K562 (cell line): ENCODE measurements around the gene FAM89B. TPM values are rescaled to one million over a fixed set of nuclear protein-coding genes. Genes with fewer than 3 reads are reported as not detected.
"Not testable (repeated sequence)": the region's sequence is repeated elsewhere in the genome, so short reads cannot be mapped to it uniquely, and the experiment has no call there.

ENCODE experiments used
- ATAC-seq: fragments of 200-7000 bp; cut with Tn5 transposase; 3 replicates; pipeline ENCODE4 v1.9.1; 2020; ENCODE audit warnings: moderate library complexity
- BruUV-seq: library from RNA; stranded (reverse); fragments of 400-500 nt; replicated peaks from 2 replicates; lab custom pipeline; 2021; lab: Mats Ljungman, UMichigan
- CTCF ChIA-PET: fragments of 300-600 bp; formaldehyde crosslinking; extraction: SDS; loops from one replicate; lab custom pipeline; 2021; ENCODE audit warnings: low intra/inter-chr PET ratio; lab: Yijun Ruan, JAX
- POLR2A ChIA-PET: fragments of 300-600, 350-650 bp; sonication (Branson Sonifier 250); formaldehyde crosslinking; extraction: SDS; loops from one replicate; lab custom pipeline; 2021; ENCODE audit warnings: antibody characterized with exemption, inconsistent platforms; lab: Yijun Ruan, JAX
- DNase-seq, 4 experiments: peaks; one replicate each; pipeline versions ENCODE4 v3.0.0 to v3.0.0-alpha.2; 2011 to 2018; ENCODE audit warnings: low spot score in 3 of 4, mixed read lengths in 3 of 4; ENCODE audit errors: extremely low read depth in 1 of 4
- FAIRE-seq: peaks from 2 replicates; lab custom pipeline; 2011; peaks lifted over from hg19 to GRCh38; lab: Jason Lieb, UNC
- H2AFZ ChIP-seq: 2 replicates; pipeline ENCODE4 v1.6.0; 2011; ENCODE audit warnings: low read depth, low read length, control low read depth, inconsistent platforms
- H3K27ac ChIP-seq: fragments of 200-600 bp; 3 replicates; pipeline ENCODE4 v1.8.0; 2011; ENCODE audit warnings: low read depth, mild to moderate bottlenecking, control low read depth, inconsistent platforms, low read length, moderate library complexity, mixed read lengths; ENCODE audit errors: extremely low read depth
- H3K27me3 ChIP-seq, 2 experiments: fragments of 300-600 bp in 1 of 2; 2 replicates in 1 of 2; 3 replicates in 1 of 2; pipeline versions ENCODE4 v1.6.0 to v1.8.0; 2011; ENCODE audit warnings: inconsistent platforms in 2 of 2, low read length in 2 of 2, mild to moderate bottlenecking in 1 of 2, mixed read lengths in 1 of 2, moderate library complexity in 1 of 2; ENCODE audit not compliant: control insufficient read depth in 2 of 2, insufficient read depth in 2 of 2
- H3K36me3 ChIP-seq: fragments of 300-600 bp; 3 replicates; pipeline ENCODE4 v1.8.0; 2011; ENCODE audit warnings: mild to moderate bottlenecking, low read length, inconsistent platforms; ENCODE audit not compliant: control insufficient read depth, insufficient read depth
- H3K4me1 ChIP-seq, 2 experiments: fragments of 200-600 bp in 1 of 2; replicated peaks in 1 of 2; 2 replicates in 1 of 2; 3 replicates in 1 of 2; pipeline versions ENCODE4 v1.5.1 to v1.8.0; 2011; ENCODE audit warnings: inconsistent platforms in 2 of 2, low read length in 2 of 2, mild to moderate bottlenecking in 1 of 2, mixed read lengths in 1 of 2, moderate library complexity in 1 of 2; ENCODE audit not compliant: control insufficient read depth in 2 of 2, insufficient read depth in 2 of 2
- H3K4me2 ChIP-seq: 2 replicates; pipeline ENCODE4 v1.6.1; 2011; ENCODE audit warnings: low read length, control low read depth, inconsistent platforms, mixed read lengths; ENCODE audit not compliant: insufficient read depth
- H3K4me3 ChIP-seq: fragments of 200-600 bp; sonication (generic), shearing (Covaris generic); 2 replicates; pipeline ENCODE4 v1.5.1; 2016; ENCODE audit warnings: control low read depth, inconsistent platforms
- H3K79me2 ChIP-seq: fragments of 200-600 bp; 3 replicates; pipeline ENCODE4 v1.8.0; 2011; ENCODE audit warnings: low read length, inconsistent platforms; ENCODE audit not compliant: control insufficient read depth, insufficient read depth
- H3K9ac ChIP-seq, 2 experiments: 2 replicates each; pipeline versions ENCODE4 v1.6.0 to v1.6.1; 2011; ENCODE audit warnings: low read depth in 2 of 2, low read length in 2 of 2, control low read depth in 1 of 2, inconsistent platforms in 1 of 2, mild to moderate bottlenecking in 1 of 2, mixed read lengths in 1 of 2; ENCODE audit not compliant: insufficient read depth in 1 of 2
- H3K9me1 ChIP-seq: one replicate; pipeline ENCODE4 v1.6.0; 2011; ENCODE audit warnings: inconsistent platforms, mild to moderate bottlenecking, low read length, moderate library complexity; ENCODE audit not compliant: control insufficient read depth, insufficient read depth
- H3K9me3 ChIP-seq: replicated peaks from 2 replicates; pipeline ENCODE4 v1.5.1; 2011; ENCODE audit warnings: low read depth, low read length, inconsistent platforms; ENCODE audit not compliant: control insufficient read depth, insufficient read depth
- H4K20me1 ChIP-seq: replicated peaks from 2 replicates; pipeline ENCODE4 v1.6.1; 2011; ENCODE audit warnings: low read length, inconsistent platforms, mixed read lengths; ENCODE audit not compliant: control insufficient read depth, insufficient read depth
- CTBP1 ChIP-seq: fragments of 450-650 bp; IDR thresholded peaks from 2 replicates; pipeline ENCODE4 v1.6.1; 2016; ENCODE audit warnings: borderline replicate concordance
- DPF2 ChIP-seq: fragments of 450-650 bp; IDR thresholded peaks from 2 replicates; pipeline ENCODE4 v1.6.1; 2016
- ETV6 ChIP-seq, 3 experiments: fragments of 150-350 bp in 1 of 3; sonication (generic) in 1 of 3; formaldehyde crosslinking in 1 of 3; IDR thresholded peaks; 2 replicates each; pipeline versions ENCODE4 v1.6.1 to v1.8.0; 2014 to 2022; ENCODE audit warnings: borderline replicate concordance in 2 of 3, low read depth in 2 of 3, antibody characterized with exemption in 1 of 3, low read length in 1 of 3, mild to moderate bottlenecking in 1 of 3, missing genetic modification reagents in 1 of 3
- FOXK1 ChIP-seq: sonication (generic); formaldehyde crosslinking; IDR thresholded peaks from 2 replicates; pipeline ENCODE4 v1.8.0; 2022; ENCODE audit warnings: missing genetic modification reagents, mild to moderate bottlenecking, borderline replicate concordance
- GATA2 ChIP-seq: sonication (generic); formaldehyde crosslinking; IDR thresholded peaks from 2 replicates; pipeline ENCODE4 v1.4.0; 2020; ENCODE audit warnings: mild to moderate bottlenecking, missing genetic modification reagents
- GATAD2A ChIP-seq: fragments of 450-650 bp; IDR thresholded peaks from 2 replicates; pipeline ENCODE4 v1.6.1; 2017
- JUND ChIP-seq, 2 experiments: IDR thresholded peaks; 2 replicates in 1 of 2; 3 replicates in 1 of 2; pipeline ENCODE4 v1.6.1; 2011; ENCODE audit warnings: borderline replicate concordance in 2 of 2, low read depth in 2 of 2, low read length in 2 of 2, improper control_type of control experiment in 1 of 2, missing biosample characterization in 1 of 2, missing genetic modification characterization in 1 of 2, missing genetic modification reagents in 1 of 2
- MLLT1 ChIP-seq, 2 experiments: fragments of 450-650 bp; IDR thresholded peaks; 2 replicates each; pipeline ENCODE4 v1.6.1; 2016
- NCOR1 ChIP-seq: fragments of 450-650 bp; IDR thresholded peaks from 2 replicates; pipeline ENCODE4 v1.6.1; 2016; ENCODE audit warnings: mild to moderate bottlenecking, moderate library complexity
- NFE2 ChIP-seq: IDR thresholded peaks from 2 replicates; pipeline ENCODE4 v1.6.1; 2014; ENCODE audit warnings: antibody characterized with exemption, low read depth
- NR2C1 ChIP-seq, 2 experiments: fragments of 450-650 bp; IDR thresholded peaks; 2 replicates each; pipeline ENCODE4 v1.6.1; 2017; ENCODE audit warnings: mild to moderate bottlenecking in 2 of 2, antibody characterized with exemption in 1 of 2, inconsistent platforms in 1 of 2, missing compliant biosample characterization in 1 of 2, missing genetic modification characterization in 1 of 2
- SMARCE1 ChIP-seq: fragments of 450-650 bp; IDR thresholded peaks from 2 replicates; pipeline ENCODE4 v1.7.1; 2016; ENCODE audit warnings: mild to moderate bottlenecking
- SPI1 ChIP-seq: IDR thresholded peaks from 2 replicates; pipeline ENCODE4 v1.6.1; 2011; ENCODE audit warnings: low read depth, low read length, control low read depth, borderline replicate concordance
- SRF ChIP-seq, 2 experiments: fragments of 250-450, 450-650 bp in 1 of 2; sonication (Bioruptor Pico) in 1 of 2; sonication (generic) in 1 of 2; formaldehyde crosslinking; IDR thresholded peaks; 2 replicates each; pipeline versions ENCODE4 v1.5.0 to v1.5.1; 2020 to 2022; ENCODE audit warnings: mild to moderate bottlenecking in 1 of 2, missing genetic modification reagents in 1 of 2
- TEAD4 ChIP-seq, 2 experiments: sonication (generic) in 1 of 2; formaldehyde crosslinking in 1 of 2; IDR thresholded peaks; 2 replicates each; pipeline versions ENCODE4 v1.6.1 to v1.8.0; 2012 to 2022; ENCODE audit warnings: borderline replicate concordance in 1 of 2, inconsistent platforms in 1 of 2, low read length in 1 of 2, mild to moderate bottlenecking in 1 of 2, missing genetic modification reagents in 1 of 2
- ZBTB2 ChIP-seq: fragments of 450-650 bp; IDR thresholded peaks from 2 replicates; pipeline ENCODE4 v1.6.1; 2016; ENCODE audit warnings: antibody characterized with exemption
- WGBS: fragments of 100-300 bp; shearing (Covaris generic); methylation state at CpG from one replicate; pipeline ENCODE4 v1.1.6; 2016; ENCODE audit warnings: low coverage, mixed read lengths; ENCODE audit not compliant: insufficient coverage; ENCODE audit errors: missing lambda C conversion rate; 5-methylcytosine and 5-hydroxymethylcytosine counted together
- in situ Hi-C: fragments of 300-500 bp; cut with MboI; formaldehyde crosslinking; loops from 4 replicates; pipeline ENCODE4 v1.15.0; 2018; ENCODE audit warnings: inconsistent platforms, mixed read lengths
- intact Hi-C: fragments of 100-400 bp; cut with micrococcal nuclease; formaldehyde crosslinking; loops from 2 replicates; pipeline ENCODE4 v1.14.2; 2022
- polyA plus RNA-seq, 8 experiments: library from polyadenylated mRNA; depleted of rRNA in 4 of 8; stranded (reverse) in 5 of 8; unstranded in 3 of 8; fragments of >200 nt; fragmentation: Nextera tagmentation in 2 of 8; fragmentation: Illumina TruSeq in 1 of 8; extraction: Ambion mirVana in 2 of 8; extraction: Trizol in 1 of 8; gene quantifications; 2 replicates each; pipeline versions ENCODE4 v1.2.1 to v1.2.3, GENCODE V29; 2011 to 2014; ENCODE audit warnings: inconsistent platforms in 1 of 8, missing spikeins in 1 of 8
- total RNA-seq, 7 experiments: library from RNA; depleted of rRNA in 6 of 7; stranded (reverse); fragments of >200 nt in 6 of 7; fragmentation: Illumina TruSeq in 2 of 7; extraction: Trizol in 2 of 7; gene quantifications; 2 replicates each; pipeline versions ENCODE4 v1.2.1 to v1.2.3, GENCODE V29; 2011 to 2021; ENCODE audit warnings: low replicate concordance in 1 of 7

The FAM89B gene
- total and polyA plus RNA-seq, 9 of the 15 experiments (the other 6 are each of a cell fraction or from before 2014, with no cell fraction given) = 0.32 to 27.6 (median 11.9) TPM

DNA sequence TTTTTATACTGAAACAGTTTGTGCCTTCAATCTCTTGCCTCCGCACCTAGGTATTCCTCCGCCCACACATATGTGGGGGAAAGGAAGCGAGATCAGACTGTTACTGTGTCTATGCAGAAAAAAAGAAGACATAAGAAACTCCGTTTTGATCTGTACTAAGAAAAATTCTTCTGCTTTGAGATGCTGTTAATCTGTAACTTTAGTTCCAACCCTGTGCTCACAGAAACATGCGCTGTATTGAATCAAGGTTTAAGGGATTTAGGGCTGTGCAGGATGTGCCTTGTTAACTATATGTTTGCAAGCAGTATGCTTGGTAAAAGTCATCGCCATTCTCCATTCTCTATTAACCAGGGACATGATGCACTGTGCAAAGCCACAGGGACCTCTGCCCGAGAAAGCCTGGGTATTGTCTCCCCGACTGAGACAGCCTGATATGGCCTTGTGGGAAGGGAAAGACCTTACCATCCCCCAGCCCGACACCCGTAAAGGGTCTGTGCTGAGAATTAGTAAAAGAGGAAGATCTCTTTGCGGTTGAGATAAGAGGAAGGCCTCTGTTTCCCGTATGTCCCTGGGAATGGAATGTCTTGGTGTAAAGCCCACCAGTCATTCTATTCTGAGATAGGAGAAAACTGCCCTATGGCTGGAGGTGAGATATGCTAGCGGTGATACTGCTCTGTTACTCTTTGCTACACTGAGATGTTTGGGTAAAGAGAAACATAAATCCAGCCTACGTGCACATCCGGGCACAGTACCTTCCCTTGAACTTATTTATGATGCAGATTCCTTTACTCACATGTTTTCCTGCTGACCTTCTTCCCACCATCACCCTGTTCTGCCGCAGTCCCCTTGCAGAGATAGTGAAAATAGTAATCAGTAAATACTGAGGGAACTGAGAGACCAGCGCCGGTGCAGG lies 49.4 kb upstream of the FAM89B start:
- H2AFZ ChIP-seq = peak overlapping the region; percentile 78
- POLR2A ChIA-PET = interaction anchor here (6.5 kb wide), 1 partner anchor 24 kb away, joined by 47 read pairs; the partner anchor contains the start of gene MALAT1
- H3K4me3 ChIP-seq; H3K9me3 ChIP-seq; H4K20me1 ChIP-seq; H3K9me1 ChIP-seq; BruUV-seq; H3K27me3 ChIP-seq; CTCF ChIA-PET; intact Hi-C loops; in situ Hi-C loops; TF ChIP-seq NR2C1 (IDR thresholded peaks at IDR 0.05); TEAD4 (CRISPR knock-in tag; IDR thresholded peaks at IDR 0.05; ENCODE audit: borderline replicate concordance); JUND (IDR thresholded peaks at IDR 0.05; ENCODE audit: borderline replicate concordance, low read depth, low read length); ETV6 (IDR thresholded peaks at IDR 0.05; ENCODE audit: borderline replicate concordance in 1 of 2, low read depth in 2 of 2, low read length in 1 of 2): not testable (repeated sequence)
- H3K27ac ChIP-seq = peak overlapping the region; percentile 50
- peaks cover 38 to 40% of the 10 kb centered on the region in 2 experiments for H3K4me1 ChIP-seq
- peaks cover 26% of the 10 kb centered on the region for H3K79me2 ChIP-seq
- ATAC-seq (peak; percentile 23), DNase-seq (peak in 1 of 4 experiments; percentile 77), FAIRE-seq (peak; percentile 69)
- 9% methylated on average over 18 of the region's 18 CpGs for WGBS
- peak overlapping the region; percentile 19 to 38; a peak in 3 of 4 replicates for H3K9ac ChIP-seq
- peak overlapping the region; percentile 75 for H3K4me2 ChIP-seq
- H3K36me3 ChIP-seq = peaks cover 19% of the 10 kb centered on the region; the same call in 2 of the 3 replicates
- 0 out of 2 replicates have a peak, but pooled peaks have one; percentile 9 for TF ChIP-seq NFE2
- peak; percentile 26; the same call in 1 of the 2 replicates for TF ChIP-seq NR2C1 (tag; IDR thresholded peaks at IDR 0.05)
- peak; percentile 22; the same call in 1 of the 2 replicates for TF ChIP-seq GATAD2A
- peak; percentile 22; the same call in 1 of the 2 replicates for TF ChIP-seq NCOR1
- peak; percentile 44; the same call in 1 of the 2 replicates for TF ChIP-seq TEAD4 (IDR thresholded peaks at IDR 0.05; ENCODE audit: low read length)
- peak; percentile 35; the same call in 1 of the 3 replicates for TF ChIP-seq JUND (tag; IDR thresholded peaks at IDR 0.05; ENCODE audit: borderline replicate concordance, low read depth, low read length)
- TF ChIP-seq ZBTB2 = peak; percentile 38; the same call in 1 of the 2 replicates
- peak; percentile 65; the same call in 1 of the 2 replicates for TF ChIP-seq SMARCE1
- peak; percentile 73; the same call in 1 of the 2 replicates for TF ChIP-seq SPI1
- TF ChIP-seq ETV6 (CRISPR knock-in tag; IDR thresholded peaks at IDR 0.05; ENCODE audit: borderline replicate concordance) = 0 out of 2 replicates have a peak, but pooled peaks have one; percentile 21
- TF ChIP-seq CTBP1 = peak; percentile 61; the same call in 1 of the 2 replicates
- TF ChIP-seq FOXK1 (CRISPR knock-in tag) = 0 out of 2 replicates have a peak, but pooled peaks have one; percentile 31
- TF ChIP-seq SRF (CRISPR knock-in tag; IDR thresholded peaks at IDR 0.05) = peak in 1 of 2 experiments; percentile 44; a peak in 1 of 4 replicates
- peak; percentile 67 for TF ChIP-seq DPF2
- peak in 1 of 2 experiments; percentile 52; a peak in 1 of 4 replicates for TF ChIP-seq MLLT1 (IDR thresholded peaks at IDR 0.05)
- 0 out of 2 replicates have a peak, but pooled peaks have one; percentile 18 for TF ChIP-seq GATA2 (CRISPR knock-in tag)
